ENCODE measurements around the gene PITPNM2. TPM values are rescaled to one million over a fixed set of nuclear protein-coding genes. Genes with fewer than 3 reads are reported as not detected.

PITPNM2 gene
- polyA plus RNA-seq, 4 donors = 2.2 to 8.0 (median 4.2) TPM

DNA sequence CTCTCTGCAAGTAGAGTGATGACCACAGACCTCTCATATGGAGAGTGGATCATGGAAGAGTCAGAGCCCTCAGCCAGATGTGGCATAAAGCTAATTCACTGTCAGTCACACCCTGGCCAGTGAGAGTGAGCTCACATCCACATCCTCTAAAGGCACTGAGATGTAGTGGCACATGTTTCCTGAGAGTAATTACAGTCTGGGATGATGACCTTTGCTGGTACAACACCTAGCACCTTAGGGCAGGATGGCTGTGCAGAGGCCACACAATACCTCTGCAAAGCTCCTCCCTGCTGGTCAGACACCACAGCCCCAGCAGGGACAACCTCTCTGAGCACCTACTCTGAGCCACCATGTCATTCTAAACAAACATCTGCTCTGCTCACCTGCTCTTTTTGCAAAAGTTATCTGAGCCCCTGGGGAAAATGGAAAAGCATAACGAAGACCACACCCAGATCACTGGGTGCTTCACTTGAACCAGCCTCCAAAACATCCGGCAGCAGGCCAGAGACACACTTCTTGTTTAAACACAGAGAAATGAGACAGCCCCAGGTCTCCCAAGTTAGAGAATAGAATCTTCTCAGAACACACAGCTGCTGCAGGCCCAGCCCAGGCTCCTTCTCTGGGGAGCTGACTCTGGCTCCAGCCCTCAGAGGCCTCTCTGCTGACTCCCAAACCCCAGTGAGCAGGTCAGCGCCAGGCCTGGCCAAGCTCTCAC, 30.3 kb downstream of the PITPNM2 start:
- DNase-seq (no peak), FAIRE-seq (no peak)
- peak overlapping the region in 1 of 3 donors; percentile 40 for H3K27ac ChIP-seq (ENCODE audit: low read depth in 1 of 3, low read length in 2 of 3)
- H3K36me3 ChIP-seq (ENCODE audit: control insufficient read depth in 3 of 3, insufficient read depth in 2 of 3, low read depth in 1 of 3, low read length in 3 of 3) = no peaks in the 10 kb centered on the region
- 62 to 85% (median 80%) methylated on average over 3 of the region's 3 CpGs for WGBS, 3 donors
- H3K27me3 ChIP-seq (ENCODE audit: control insufficient read depth in 3 of 3, insufficient read depth in 3 of 3, low read length in 3 of 3) = no peaks in the 10 kb centered on the region
- H3K9me3 ChIP-seq (ENCODE audit: control insufficient read depth in 2 of 2, insufficient read depth in 1 of 2, low read depth in 1 of 2, low read length in 1 of 2) = no peaks in the 10 kb centered on the region
- H3K4me1 ChIP-seq (ENCODE audit: control insufficient read depth in 3 of 3, insufficient read depth in 2 of 3, low read depth in 1 of 3, low read length in 2 of 3) = peaks cover 0 to 2% (median 0%) of the 10 kb centered on the region in 3 donors
- no peak overlapping the region for H3K4me3 ChIP-seq (ENCODE audit: low read depth in 1 of 3, low read length in 3 of 3)

DNA sequence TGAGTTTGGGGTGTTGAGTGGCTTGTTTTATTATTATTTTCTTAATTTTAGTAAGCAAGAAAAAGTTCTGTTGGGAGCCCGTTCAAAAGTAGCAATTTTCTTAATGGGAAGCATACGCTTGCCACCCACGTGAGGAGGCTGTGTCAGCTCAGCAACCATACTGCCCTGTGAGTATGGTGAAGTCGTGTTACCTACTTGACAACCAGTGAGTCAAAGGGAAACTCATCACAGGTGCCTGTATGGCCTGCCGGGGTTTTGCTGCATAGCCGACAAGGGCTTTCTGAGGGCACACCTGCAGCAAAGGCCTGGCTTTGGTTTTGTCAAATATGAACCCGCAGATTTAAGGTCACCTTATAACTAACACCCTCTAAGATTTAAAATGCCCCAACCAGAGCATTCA, 31.1 kb downstream of the PITPNM2 start:
- FAIRE-seq (no peak), DNase-seq (no peak)
- Histone ChIP-seq H3K4me1 (ENCODE audit: control insufficient read depth in 3 of 3, insufficient read depth in 2 of 3, low read depth in 1 of 3, low read length in 2 of 3) (peaks cover 0 to 4% (median 2%) of the 10 kb centered on the region in 3 donors), H3K27ac (ENCODE audit: low read depth in 1 of 3, low read length in 2 of 3) (no peak overlapping the region), H3K9me3 (ENCODE audit: control insufficient read depth in 2 of 2, insufficient read depth in 1 of 2, low read depth in 1 of 2, low read length in 1 of 2) (no peaks in the 10 kb centered on the region), H3K27me3 (ENCODE audit: control insufficient read depth in 3 of 3, insufficient read depth in 3 of 3, low read length in 3 of 3) (no peaks in the 10 kb centered on the region), H3K4me3 (ENCODE audit: low read depth in 1 of 3, low read length in 3 of 3) (no peak overlapping the region), H3K36me3 (ENCODE audit: control insufficient read depth in 3 of 3, insufficient read depth in 2 of 3, low read depth in 1 of 3, low read length in 3 of 3) (peaks cover 0 to 1% (median 0%) of the 10 kb centered on the region in 3 donors)
- 79 to 90% (median 82%) methylated on average over 7 of the region's 7 CpGs for WGBS, 3 donors

DNA sequence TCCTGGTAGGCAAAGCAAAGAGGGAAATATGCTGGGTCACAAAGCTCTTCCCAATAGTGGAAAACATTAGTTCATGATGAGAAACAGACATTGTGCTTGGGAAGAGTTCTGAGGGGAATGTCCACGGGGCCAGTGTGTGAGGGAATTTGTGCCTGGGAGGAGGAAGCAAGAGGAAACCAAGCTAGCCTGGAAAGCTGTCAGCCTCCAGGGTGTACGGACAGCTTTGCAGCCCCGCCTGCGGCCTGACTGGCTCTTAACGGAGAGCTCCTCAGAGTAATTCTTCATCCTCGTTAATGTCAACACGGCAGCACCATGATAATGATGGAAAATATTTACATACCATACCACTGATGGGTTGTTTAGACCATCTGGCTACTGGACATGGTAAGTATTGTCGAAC, 32.4 kb downstream of the PITPNM2 start:
- peak; percentile 20 to 39 for DNase-seq
- H3K4me1 ChIP-seq (ENCODE audit: control insufficient read depth in 3 of 3, insufficient read depth in 2 of 3, low read depth in 1 of 3, low read length in 2 of 3) = peaks cover 0 to 4% (median 2%) of the 10 kb centered on the region in 3 donors
- no peaks in the 10 kb centered on the region for H3K27me3 ChIP-seq (ENCODE audit: control insufficient read depth in 3 of 3, insufficient read depth in 3 of 3, low read length in 3 of 3)
- H3K36me3 ChIP-seq (ENCODE audit: control insufficient read depth in 3 of 3, insufficient read depth in 2 of 3, low read depth in 1 of 3, low read length in 3 of 3) = peaks cover 0 to 3% (median 0%) of the 10 kb centered on the region in 3 donors
- H3K9me3 ChIP-seq (ENCODE audit: control insufficient read depth in 2 of 2, insufficient read depth in 1 of 2, low read depth in 1 of 2, low read length in 1 of 2) = no peaks in the 10 kb centered on the region
- H3K27ac ChIP-seq (ENCODE audit: low read depth in 1 of 3, low read length in 2 of 3) = peak overlapping the region in 2 of 3 donors; percentile 25 to 66
- no peak overlapping the region for H3K4me3 ChIP-seq (ENCODE audit: low read depth in 1 of 3, low read length in 3 of 3)
- WGBS, 3 donors = 72 to 90% (median 84%) methylated on average over 8 of the region's 8 CpGs
- no peak for FAIRE-seq

DNA sequence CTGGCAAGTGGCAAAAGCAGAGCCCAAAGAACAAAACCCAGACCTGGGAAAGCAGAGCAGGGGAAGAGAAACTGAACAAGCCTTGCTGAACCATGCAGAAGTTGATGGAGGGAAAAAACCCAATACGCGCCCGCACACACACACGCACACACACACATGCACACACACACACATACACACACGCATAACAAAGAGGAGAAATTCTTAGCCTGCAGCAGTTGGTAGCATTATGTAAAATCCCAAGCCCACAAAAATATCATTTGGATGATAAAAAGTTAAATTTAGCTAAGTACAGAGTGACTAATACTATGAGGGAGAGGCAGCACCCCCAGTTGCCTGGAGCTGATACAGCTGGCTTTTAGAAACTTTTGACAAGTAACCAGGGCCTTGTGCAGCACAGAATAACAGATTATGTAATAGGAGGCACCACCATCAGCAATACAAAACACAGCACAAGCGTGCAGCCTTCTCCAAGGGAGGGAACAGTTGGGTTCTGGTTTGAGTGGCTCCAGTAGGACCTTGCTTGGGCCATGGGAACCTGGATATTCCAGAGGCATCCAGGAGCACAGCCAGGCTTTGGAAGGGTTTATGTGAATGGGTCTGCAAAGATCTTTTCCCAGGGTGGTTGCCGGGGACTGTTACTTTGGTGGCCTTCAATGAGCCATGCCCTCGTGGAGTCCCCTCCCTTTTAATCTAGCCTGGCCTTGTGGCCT, 35.3 kb downstream of the PITPNM2 start:
- 60 to 87% (median 83%) methylated on average over 8 of the region's 8 CpGs for WGBS, 3 donors
- peaks cover 0 to 4% (median 0%) of the 10 kb centered on the region in 3 donors for H3K4me1 ChIP-seq (ENCODE audit: control insufficient read depth in 3 of 3, insufficient read depth in 2 of 3, low read depth in 1 of 3, low read length in 2 of 3)
- no peaks in the 10 kb centered on the region for H3K9me3 ChIP-seq (ENCODE audit: control insufficient read depth in 2 of 2, insufficient read depth in 1 of 2, low read depth in 1 of 2, low read length in 1 of 2)
- no peak overlapping the region for H3K4me3 ChIP-seq (ENCODE audit: low read depth in 1 of 3, low read length in 3 of 3)
- H3K27me3 ChIP-seq (ENCODE audit: control insufficient read depth in 3 of 3, insufficient read depth in 3 of 3, low read length in 3 of 3) = no peaks in the 10 kb centered on the region
- DNase-seq = no peak
- no peak for FAIRE-seq
- peaks cover 0 to 3% (median 0%) of the 10 kb centered on the region in 3 donors for H3K36me3 ChIP-seq (ENCODE audit: control insufficient read depth in 3 of 3, insufficient read depth in 2 of 3, low read depth in 1 of 3, low read length in 3 of 3)
- peak overlapping the region in 2 of 3 donors; percentile 57 to 60 for H3K27ac ChIP-seq (ENCODE audit: low read depth in 1 of 3, low read length in 2 of 3)

DNA sequence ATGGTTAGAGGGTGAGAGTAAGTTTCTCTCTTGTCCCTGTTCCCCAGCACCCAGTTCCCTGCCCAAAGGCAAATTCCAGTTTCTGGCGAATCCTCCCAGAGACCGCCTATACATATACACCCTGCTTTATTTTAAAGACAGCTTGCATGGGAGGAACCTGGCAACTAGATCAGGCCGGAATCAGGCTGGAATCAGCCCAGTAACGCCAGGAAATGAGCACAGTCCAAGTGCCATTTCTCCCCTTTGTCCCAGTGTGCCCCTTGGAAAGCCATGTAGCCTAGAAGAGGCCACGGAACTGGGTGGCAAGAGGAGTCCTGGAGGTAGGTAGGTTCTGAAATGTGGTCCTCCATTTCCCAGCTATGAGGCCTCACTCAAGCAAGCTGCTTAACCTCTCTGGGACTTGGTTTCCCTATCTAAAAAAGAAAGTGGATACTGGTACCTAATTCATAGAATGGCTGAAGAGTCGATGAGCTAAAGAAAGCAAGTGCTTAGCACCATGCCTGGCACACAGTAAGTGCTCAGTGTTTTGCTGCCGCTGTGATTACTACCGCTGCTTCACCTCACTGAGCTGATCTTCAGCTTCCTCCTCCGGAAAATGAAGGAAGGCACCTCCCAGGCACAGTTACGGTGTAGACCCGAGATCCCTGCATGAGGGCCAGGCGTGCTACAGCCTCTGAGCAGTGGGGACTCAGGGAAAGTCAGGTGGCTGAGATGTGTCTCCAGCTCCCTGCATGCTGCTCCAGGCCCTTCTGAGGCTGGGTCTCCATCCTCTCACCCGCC, 36.4 kb downstream of the PITPNM2 start:
- Histone ChIP-seq H3K9me3 (ENCODE audit: control insufficient read depth in 2 of 2, insufficient read depth in 1 of 2, low read depth in 1 of 2, low read length in 1 of 2) (no peaks in the 10 kb centered on the region), H3K4me3 (ENCODE audit: low read depth in 1 of 3, low read length in 3 of 3) (no peak overlapping the region), H3K36me3 (ENCODE audit: control insufficient read depth in 3 of 3, insufficient read depth in 2 of 3, low read depth in 1 of 3, low read length in 3 of 3) (peaks cover 0 to 8% (median 0%) of the 10 kb centered on the region in 3 donors), H3K27ac (ENCODE audit: low read depth in 1 of 3, low read length in 2 of 3) (peak overlapping the region in 2 of 3 donors; percentile 48 to 57), H3K27me3 (ENCODE audit: control insufficient read depth in 3 of 3, insufficient read depth in 3 of 3, low read length in 3 of 3) (no peaks in the 10 kb centered on the region), H3K4me1 (ENCODE audit: control insufficient read depth in 3 of 3, insufficient read depth in 2 of 3, low read depth in 1 of 3, low read length in 2 of 3) (peaks cover 0 to 4% (median 0%) of the 10 kb centered on the region in 3 donors)
- FAIRE-seq (no peak), DNase-seq (no peak)
- WGBS, 3 donors = 81 to 91% (median 89%) methylated on average over 13 of the region's 13 CpGs

DNA sequence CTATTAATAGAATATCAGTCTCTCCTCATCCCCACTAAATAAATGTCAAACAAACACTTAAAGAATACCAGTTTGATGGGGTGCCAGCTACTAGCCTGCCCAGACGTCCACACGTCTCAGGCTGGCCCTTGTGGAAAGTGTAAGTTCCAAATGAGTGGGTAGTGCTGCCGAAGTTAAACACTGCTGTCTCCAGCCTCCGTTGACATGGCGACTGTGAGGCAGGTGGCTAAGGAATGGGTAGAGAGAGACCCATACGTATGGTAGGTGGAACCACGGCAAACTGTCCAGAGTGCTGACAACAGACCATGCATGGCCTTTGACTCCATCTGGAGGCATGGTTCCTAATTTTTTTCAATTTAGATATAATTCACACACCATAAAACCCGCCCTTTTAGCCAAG, 37.9 kb downstream of the PITPNM2 start:
- Histone ChIP-seq H3K36me3 (ENCODE audit: control insufficient read depth in 3 of 3, insufficient read depth in 2 of 3, low read depth in 1 of 3, low read length in 3 of 3) (peaks cover 0 to 21% (median 0%) of the 10 kb centered on the region in 3 donors), H3K9me3 (ENCODE audit: control insufficient read depth in 2 of 2, insufficient read depth in 1 of 2, low read depth in 1 of 2, low read length in 1 of 2) (no peaks in the 10 kb centered on the region), H3K4me1 (ENCODE audit: control insufficient read depth in 3 of 3, insufficient read depth in 2 of 3, low read depth in 1 of 3, low read length in 2 of 3) (peaks cover 0 to 4% (median 0%) of the 10 kb centered on the region in 3 donors), H3K27me3 (ENCODE audit: control insufficient read depth in 3 of 3, insufficient read depth in 3 of 3, low read length in 3 of 3) (no peaks in the 10 kb centered on the region), H3K27ac (ENCODE audit: low read depth in 1 of 3, low read length in 2 of 3) (no peak overlapping the region), H3K4me3 (ENCODE audit: low read depth in 1 of 3, low read length in 3 of 3) (no peak overlapping the region)
- DNase-seq (no peak), FAIRE-seq (no peak)
- 75 to 87% (median 83%) methylated on average over 8 of the region's 8 CpGs for WGBS, 3 donors

DNA sequence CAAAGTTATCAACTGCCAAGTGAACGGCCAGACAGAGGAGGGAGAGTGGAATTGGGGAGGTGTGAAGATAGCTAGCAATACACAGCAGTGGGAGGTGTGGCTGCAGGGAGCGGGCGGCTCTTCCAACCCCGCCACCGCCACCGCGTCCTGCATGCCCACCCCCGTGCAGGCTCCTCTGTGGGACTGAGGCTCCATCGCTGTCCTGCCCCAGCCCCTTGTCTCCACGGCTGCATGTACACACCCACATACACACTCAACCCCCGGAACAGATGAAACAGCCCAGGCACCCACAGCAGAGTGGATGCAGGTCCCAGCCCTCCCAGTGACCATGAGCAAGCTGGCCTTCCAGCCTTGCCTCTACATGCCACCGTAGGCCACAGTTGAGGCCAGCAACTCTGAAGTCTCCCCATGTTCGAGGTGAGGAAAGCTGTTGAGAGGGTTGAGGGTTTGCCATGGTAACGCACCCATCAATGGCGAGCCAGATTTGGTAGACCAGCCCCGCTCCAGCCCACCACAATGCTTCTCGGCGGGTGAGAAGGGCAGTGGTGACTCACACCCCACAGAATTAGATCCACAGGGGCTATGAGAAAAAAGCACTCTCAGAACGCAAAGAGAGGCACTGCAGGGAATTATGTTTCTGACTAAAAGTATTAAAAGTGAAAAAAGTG, 39.3 kb downstream of the PITPNM2 start:
- Histone ChIP-seq H3K9me3 (ENCODE audit: control insufficient read depth in 2 of 2, insufficient read depth in 1 of 2, low read depth in 1 of 2, low read length in 1 of 2) (no peaks in the 10 kb centered on the region), H3K27me3 (ENCODE audit: control insufficient read depth in 3 of 3, insufficient read depth in 3 of 3, low read length in 3 of 3) (no peaks in the 10 kb centered on the region), H3K27ac (ENCODE audit: low read depth in 1 of 3, low read length in 2 of 3) (peak overlapping the region in 1 of 3 donors; percentile 23), H3K4me3 (ENCODE audit: low read depth in 1 of 3, low read length in 3 of 3) (no peak overlapping the region), H3K4me1 (ENCODE audit: control insufficient read depth in 3 of 3, insufficient read depth in 2 of 3, low read depth in 1 of 3, low read length in 2 of 3) (peaks cover 0 to 4% (median 3%) of the 10 kb centered on the region in 3 donors), H3K36me3 (ENCODE audit: control insufficient read depth in 3 of 3, insufficient read depth in 2 of 3, low read depth in 1 of 3, low read length in 3 of 3) (peaks cover 0 to 30% (median 0%) of the 10 kb centered on the region in 3 donors)
- 84 to 93% (median 84%) methylated on average over 12 to 19 of the region's 19 CpGs for WGBS, 3 donors
- FAIRE-seq (no peak), DNase-seq (no peak)

Measured in small intestine (tissue), 7 donors.